Effector CD4-positive, alpha-beta T cell (primary cell): ENCODE measurements around the gene SLC25A39.
"Not testable (repeated sequence)": the region's sequence is repeated elsewhere in the genome, so short reads cannot be mapped to it uniquely, and the experiment has no call there.

ENCODE experiments used
- DNase-seq: peaks from one replicate; pipeline ENCODE4 v3.0.0-alpha.2; 2020

Gene SLC25A39

GRCh38 chr17:44334727-44335126 lies 10.1 kb upstream of the SLC25A39 start:
- DNase-seq = no peak

- no peak for DNase-seq
Measured at GRCh38 chr17:44334315-44334714, 9.7 kb upstream of the SLC25A39 start.

GRCh38 chr17:44333371-44333770 lies 8.7 kb upstream of the SLC25A39 start:
- no peak for DNase-seq

GRCh38 chr17:44331249-44331760 lies 6.7 kb upstream of the SLC25A39 start:
- peak; percentile 68 for DNase-seq

- DNase-seq = not testable (repeated sequence)
Measured at GRCh38 chr17:44330263-44330662, 5.6 kb upstream of the SLC25A39 start.

GRCh38 chr17:44329516-44329915 lies 4.9 kb upstream of the SLC25A39 start:
- not testable (repeated sequence) for DNase-seq

- no peak for DNase-seq
Measured at GRCh38 chr17:44327715-44328449, 3.3 kb upstream of the SLC25A39 start.

- DNase-seq = peak; percentile 95
Measured at GRCh38 chr17:44326861-44327444, 2.3 kb upstream of the SLC25A39 start.

GRCh38 chr17:44324092-44324570 lies 492 bp downstream of the SLC25A39 start:
- no peak for DNase-seq

- DNase-seq = no peak
Measured at GRCh38 chr17:44323359-44324091, 1.1 kb downstream of the SLC25A39 start.

- DNase-seq = no peak
Measured at GRCh38 chr17:44322236-44322895, 2.3 kb downstream of the SLC25A39 start.

GRCh38 chr17:44321246-44322120 lies 3.1 kb downstream of the SLC25A39 start:
- no peak for DNase-seq

GRCh38 chr17:44320066-44320465 lies 4.6 kb downstream of the SLC25A39 start:
- DNase-seq = no peak

GRCh38 chr17:44318077-44318892 lies 6.3 kb downstream of the SLC25A39 start:
- DNase-seq = no peak

- no peak for DNase-seq
Measured at GRCh38 chr17:44317545-44317944, 7.1 kb downstream of the SLC25A39 start.

- no peak for DNase-seq
Measured at GRCh38 chr17:44315760-44316731, 8.6 kb downstream of the SLC25A39 start.

- no peak for DNase-seq
Measured at GRCh38 chr17:44314869-44315661, 9.6 kb downstream of the SLC25A39 start.

- DNase-seq = no peak
Measured at GRCh38 chr17:44314524-44314868, 10.1 kb downstream of the SLC25A39 start.

GRCh38 chr17:44314031-44314430 lies 10.6 kb downstream of the SLC25A39 start:
- no peak for DNase-seq
